GDM1 (cell line): ENCODE data around the gene PPM1H.
A peak's percentile ranks its signal among the peaks of the same experiment; 100 is the strongest.
"Not testable (repeated sequence)": the region's sequence is repeated elsewhere in the genome, so short reads cannot be mapped to it uniquely, and the experiment has no call there.

Source experiments
- DNase-seq: peaks from one replicate; lab custom pipeline; 2025; lab: John Stamatoyannopoulos, UW

The PPM1H gene

DNA sequence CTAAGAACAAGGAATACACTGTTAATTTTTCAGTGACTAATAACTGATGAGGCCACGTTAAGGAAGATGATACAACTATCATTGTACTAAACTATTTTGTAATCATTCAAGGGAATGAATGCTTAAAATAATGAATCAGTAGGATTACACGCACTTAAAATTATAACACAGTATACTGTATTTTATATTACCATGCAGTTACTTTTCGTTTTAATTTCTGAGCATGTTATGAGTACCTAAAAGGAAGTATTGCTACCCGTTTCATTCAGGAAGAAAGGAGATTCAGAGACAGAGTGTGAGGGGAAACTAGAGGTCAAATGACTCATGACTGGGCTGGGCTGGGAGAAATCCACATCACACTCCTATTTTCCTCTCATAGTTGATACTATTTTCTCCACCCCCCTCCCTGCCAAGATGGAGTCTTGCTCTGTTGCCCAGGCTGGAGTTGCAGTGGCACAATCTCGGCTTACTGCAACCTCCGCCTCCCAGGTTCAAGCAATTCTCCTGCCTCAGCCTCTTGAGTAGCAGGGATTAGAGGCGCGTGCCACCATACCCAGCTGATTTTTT is 202.0 kb downstream of the PPM1H start:
- no peak for DNase-seq

DNA sequence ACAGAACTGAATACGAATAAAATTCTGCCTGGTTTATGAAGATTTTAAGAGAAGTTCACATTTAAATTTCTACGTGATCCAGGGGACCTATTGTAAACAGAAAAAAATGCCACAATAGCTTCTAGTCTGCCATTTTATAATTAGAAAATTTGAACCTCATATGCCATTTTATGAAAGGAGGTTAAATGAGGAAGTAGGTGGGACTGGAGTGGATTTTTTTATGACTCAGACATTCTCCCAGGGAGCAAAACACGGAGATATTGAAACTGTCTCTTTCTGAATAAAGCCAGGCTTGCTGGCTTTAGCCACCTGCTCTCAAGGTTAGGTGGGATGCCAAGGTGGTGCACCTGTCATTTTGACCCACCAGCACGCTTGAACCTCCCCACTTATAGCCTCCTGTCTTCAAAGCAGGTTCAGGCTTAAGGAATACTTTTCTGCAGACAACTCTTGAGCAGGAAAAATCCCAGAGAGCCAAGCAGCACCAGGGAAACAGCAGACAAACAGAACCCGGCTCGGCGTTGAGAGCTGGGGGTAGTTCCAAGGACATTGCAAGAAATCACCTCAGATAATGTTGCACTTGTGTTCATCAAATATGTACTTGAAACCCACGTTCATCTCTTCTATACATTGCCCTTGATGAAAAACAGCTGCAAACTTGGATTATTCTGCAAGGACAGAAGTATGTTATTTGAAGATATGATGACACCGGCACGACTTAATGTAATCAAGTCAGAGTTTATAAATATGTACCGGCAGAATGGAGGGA is 203.7 kb downstream of the PPM1H start:
- DNase-seq: peak; percentile 11

- DNase-seq: no peak
Observed at GRCh38 chr12:62730649-62731048, 204.3 kb downstream of the PPM1H start.

- DNase-seq: not testable (repeated sequence)
Observed at GRCh38 chr12:62729579-62730544, 205.1 kb downstream of the PPM1H start.

GRCh38 chr12:62728741-62729140 is 206.2 kb downstream of the PPM1H start:
- no peak for DNase-seq

DNA sequence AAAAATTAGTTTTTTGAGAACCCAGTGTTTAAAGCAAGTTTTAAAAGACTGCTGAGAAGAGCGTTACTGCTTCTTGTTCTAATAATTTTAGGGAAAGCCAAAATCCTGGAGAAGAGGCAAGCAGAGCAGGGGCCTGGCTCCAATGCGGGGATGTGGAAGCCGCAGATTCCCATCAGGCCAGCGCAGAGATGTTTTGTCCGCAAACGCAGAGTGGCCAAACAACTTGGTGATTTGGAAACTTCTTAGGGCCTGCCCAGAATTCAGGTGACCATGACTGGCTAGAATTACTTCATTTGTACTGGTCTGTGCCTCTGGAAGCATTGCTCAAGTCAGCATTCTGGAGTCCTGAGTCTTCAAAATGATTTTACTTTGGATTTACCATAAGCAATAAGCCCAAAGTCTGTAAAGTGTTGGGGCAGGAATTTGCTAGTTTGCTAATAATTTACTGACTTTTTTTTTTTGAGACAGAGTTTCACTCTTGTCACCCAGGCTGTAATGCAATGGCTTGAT is 208.4 kb downstream of the PPM1H start:
- no peak for DNase-seq

DNA sequence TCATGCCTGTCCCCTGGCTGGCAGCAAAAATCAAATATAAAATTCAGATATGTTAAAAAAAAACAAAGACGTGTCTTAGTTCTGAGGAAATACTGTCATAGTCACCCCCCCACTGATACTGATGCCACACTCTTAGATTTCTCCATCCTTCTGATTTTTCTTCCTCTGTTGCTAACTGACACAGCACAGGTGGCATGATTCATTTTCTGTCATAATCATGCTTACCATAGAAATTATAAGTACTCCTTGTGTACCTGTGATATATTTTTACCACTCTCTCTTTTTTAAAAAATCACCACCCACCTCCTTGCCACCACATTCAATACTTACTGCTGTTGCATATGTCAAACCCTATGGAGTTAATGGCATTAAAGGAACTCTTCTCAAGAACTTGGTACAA is 209.2 kb downstream of the PPM1H start:
- DNase-seq: no peak

DNA sequence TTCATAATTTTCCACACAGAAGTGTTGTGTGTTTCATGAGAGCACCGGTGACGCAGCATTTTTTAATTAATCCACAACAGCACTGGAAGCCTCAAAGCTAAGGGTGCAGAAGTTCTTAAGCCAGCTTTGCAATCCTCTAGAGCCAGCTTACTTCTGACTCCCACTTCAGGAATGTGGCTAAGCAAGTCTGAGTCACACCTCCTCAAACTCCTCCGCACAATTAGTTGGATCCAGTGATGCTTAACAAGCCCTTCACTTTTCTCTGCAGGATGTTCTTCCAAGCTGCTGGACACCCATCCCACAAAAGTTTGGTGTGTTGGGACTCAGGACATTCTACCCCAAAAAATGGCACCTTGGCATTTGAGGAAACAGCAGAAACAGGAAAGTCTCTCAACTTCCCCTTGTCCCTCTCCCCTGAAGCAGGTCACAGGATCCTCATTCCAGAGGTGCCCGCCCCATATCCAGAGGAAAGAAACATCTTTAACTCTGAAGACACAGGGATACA is 210.0 kb downstream of the PPM1H start:
- DNase-seq: no peak

GRCh38 chr12:62724285-62724684 is 210.7 kb downstream of the PPM1H start:
- DNase-seq: no peak

GRCh38 chr12:62722971-62723680 is 211.8 kb downstream of the PPM1H start:
- no peak for DNase-seq

DNA sequence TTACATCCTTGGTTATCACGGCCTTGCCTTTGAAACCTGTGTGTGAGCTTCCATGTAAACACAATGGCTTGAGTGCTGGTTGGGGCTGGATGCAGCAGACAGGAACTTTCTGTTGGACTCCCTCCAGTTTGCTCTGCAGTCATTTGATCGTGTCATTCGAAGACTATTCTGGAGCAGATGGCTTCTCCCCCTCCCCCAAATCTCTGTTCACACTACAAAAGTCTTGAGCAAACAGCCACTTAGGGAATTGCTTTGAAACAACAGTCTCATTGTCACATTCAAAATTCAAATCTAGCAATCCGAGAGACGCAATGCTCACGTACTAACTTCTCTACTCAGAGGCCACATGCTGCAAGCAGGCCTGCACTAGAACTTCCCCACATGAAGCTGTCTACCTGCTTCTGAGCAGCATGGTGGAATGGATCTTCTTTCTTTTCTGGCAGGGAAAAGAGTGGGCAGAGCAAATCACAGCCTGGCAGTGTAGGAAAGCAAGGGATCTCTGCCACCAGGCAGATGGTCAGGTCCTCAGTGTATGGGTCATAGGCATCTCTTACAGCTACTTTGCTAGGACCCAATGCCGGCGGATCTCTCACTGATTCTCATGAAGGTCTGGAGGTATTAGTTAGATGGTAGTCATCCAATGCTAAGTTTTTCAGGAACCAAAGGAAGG is 214.2 kb downstream of the PPM1H start:
- DNase-seq: no peak

GRCh38 chr12:62720025-62720424 is 214.9 kb downstream of the PPM1H start:
- DNase-seq: no peak

GRCh38 chr12:62718762-62719426 is 216.1 kb downstream of the PPM1H start:
- no peak for DNase-seq

- no peak for DNase-seq
Observed at GRCh38 chr12:62717643-62718042, 217.3 kb downstream of the PPM1H start.

- DNase-seq: no peak
Observed at GRCh38 chr12:62716866-62717525, 218.0 kb downstream of the PPM1H start.

DNA sequence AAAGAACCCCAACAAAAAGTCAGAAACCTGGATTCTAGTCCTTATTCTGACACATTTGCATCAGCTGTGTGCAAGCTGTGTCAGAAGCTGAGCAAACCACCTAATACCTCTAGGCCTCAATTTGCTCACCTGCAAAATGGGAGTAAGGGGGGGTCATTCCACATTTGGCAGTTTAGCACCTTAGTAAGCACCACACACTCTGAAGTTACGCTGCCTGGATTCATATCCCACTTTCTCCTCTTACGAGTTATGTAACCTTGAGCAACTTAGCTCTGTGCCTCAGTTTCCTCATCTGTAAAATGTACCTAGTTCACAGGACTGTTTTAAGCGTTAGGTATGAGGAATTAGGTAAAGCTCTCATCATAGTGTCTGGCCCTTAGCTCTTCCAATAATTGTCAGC is 218.9 kb downstream of the PPM1H start:
- no peak for DNase-seq

DNA sequence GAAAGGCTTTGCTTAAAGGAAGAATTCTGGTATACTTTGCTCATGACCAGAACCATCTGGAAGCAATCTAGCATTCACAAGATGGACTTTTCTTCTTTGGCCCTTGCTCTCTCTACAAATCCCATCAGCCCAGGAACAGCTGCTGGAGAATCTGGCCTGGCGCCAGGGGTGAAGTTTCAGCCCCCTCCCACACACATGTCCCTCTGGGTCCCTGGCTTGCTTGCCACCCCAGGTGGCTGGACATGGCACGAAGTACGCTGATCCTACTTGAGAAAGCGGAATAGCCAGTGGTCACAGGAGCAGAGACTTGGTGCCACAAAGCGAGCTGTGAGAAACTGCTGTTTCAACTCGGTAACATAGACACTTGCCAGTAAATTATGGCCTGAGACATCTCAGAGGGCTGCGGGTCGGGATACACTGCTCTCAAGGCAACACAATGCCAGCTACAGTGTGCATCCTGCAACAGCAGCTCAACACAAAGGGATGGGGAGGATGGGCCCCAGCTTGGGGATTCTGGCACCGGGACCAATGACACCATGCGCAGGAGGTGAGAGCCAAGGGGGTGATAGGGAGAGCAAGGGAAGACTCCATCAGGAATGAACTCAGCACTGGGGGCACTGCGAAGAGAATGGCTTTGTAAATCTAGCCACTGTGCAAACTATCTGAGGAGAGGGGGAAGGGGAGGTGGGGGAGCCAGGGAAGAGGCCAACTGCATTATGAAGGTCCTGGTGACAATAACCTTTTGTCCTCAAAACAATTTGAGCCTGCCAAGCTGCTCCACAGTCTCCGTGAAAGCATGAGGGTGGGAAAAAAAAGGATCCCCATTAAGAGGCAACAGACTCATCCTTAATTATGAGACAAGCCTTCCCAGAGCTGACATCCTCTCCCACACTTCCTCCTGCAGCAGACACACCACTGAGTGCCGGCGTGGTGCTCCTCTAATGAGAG is 219.9 kb downstream of the PPM1H start:
- DNase-seq: no peak

- DNase-seq: no peak
Observed at GRCh38 chr12:62714181-62714773, 220.7 kb downstream of the PPM1H start.
